Smooth muscle cell of the pulmonary artery (primary cell): ENCODE measurements around the gene POLR2M. TPM values are rescaled to one million over a fixed set of nuclear protein-coding genes. Genes with fewer than 3 reads are reported as not detected.

Experiments used
- total RNA-seq: library from RNA; depleted of rRNA; stranded (reverse); fragments of >200 nt; gene quantifications from 2 replicates; pipeline ENCODE4 v1.2.3, GENCODE V29; 2014

The POLR2M gene
- 308 and 399 TPM in 2 replicates for total RNA-seq

DNA sequence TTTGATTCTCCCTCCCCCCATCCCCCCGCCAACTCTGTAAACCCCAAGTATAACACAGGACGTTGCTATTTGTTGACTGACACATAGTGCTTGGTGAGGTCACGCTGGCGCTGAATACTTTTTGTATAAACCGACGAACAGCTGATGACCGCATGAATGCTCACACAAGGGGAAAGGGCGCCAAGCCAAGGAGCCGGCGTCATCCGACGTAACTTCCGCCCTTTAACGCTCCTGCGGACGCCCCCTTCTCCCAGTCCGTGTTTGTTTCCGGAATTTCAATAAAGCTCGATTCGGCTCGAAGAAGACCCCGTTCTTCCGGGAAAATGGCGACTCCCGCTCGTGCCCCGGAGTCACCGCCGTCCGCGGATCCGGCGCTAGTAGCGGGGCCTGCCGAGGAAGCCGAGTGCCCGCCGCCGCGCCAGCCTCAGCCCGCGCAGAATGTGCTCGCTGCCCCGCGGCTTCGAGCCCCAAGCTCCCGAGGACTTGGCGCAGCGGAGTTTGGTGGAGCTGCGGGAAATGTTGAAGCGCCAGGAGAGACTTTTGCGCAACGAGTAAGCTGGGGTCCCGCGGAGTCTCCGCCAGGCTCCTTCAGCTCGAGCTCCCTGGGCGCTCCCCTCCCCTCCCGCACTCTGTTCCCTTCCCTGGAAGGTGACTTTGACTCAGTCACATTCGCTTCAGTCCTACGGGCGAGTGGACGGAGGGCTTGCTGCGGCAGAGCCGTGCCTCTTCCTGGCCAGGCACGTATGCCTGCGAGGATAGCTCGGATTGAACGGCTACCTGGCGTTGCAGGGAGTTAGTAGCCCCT is at the start of gene POLR2M:
Gene POLR2M, plus strand, starts transcription at position 310 of the 805 bp plus-strand sequence. Its CDS starts 129 bp downstream, at position 439.

Other genes with a start within 250 kb of the POLR2M start
- gene MYZAP, start 114.8 kb upstream of the POLR2M start, total RNA-seq, result 0.03 and 0.07 TPM in 2 replicates